K562 (cell line): ENCODE results near the gene TAX1BP1. TPM values are rescaled to one million over a fixed set of nuclear protein-coding genes. Genes with fewer than 3 reads are reported as not detected.

ENCODE experiments used
- ATAC-seq: fragments of 200-7000 bp; cut with Tn5 transposase; 3 replicates; pipeline ENCODE4 v1.9.1; 2020; ENCODE audit warnings: moderate library complexity
- BruUV-seq: library from RNA; stranded (reverse); fragments of 400-500 nt; replicated peaks from 2 replicates; lab custom pipeline; 2021; lab: Mats Ljungman, UMichigan
- CTCF ChIA-PET: fragments of 300-600 bp; formaldehyde crosslinking; extraction: SDS; loops from one replicate; lab custom pipeline; 2021; ENCODE audit warnings: low intra/inter-chr PET ratio; lab: Yijun Ruan, JAX
- POLR2A ChIA-PET: fragments of 300-600, 350-650 bp; sonication (Branson Sonifier 250); formaldehyde crosslinking; extraction: SDS; loops from one replicate; lab custom pipeline; 2021; ENCODE audit warnings: antibody characterized with exemption, inconsistent platforms; lab: Yijun Ruan, JAX
- DNase-seq, 4 experiments: peaks; one replicate each; pipeline versions ENCODE4 v3.0.0 to v3.0.0-alpha.2; 2011 to 2018; ENCODE audit warnings: low spot score in 3 of 4, mixed read lengths in 3 of 4; ENCODE audit errors: extremely low read depth in 1 of 4
- FAIRE-seq: peaks from 2 replicates; lab custom pipeline; 2011; peaks lifted over from hg19 to GRCh38; lab: Jason Lieb, UNC
- H2AFZ ChIP-seq: 2 replicates; pipeline ENCODE4 v1.6.0; 2011; ENCODE audit warnings: low read depth, low read length, control low read depth, inconsistent platforms
- H3K27ac ChIP-seq: fragments of 200-600 bp; 3 replicates; pipeline ENCODE4 v1.8.0; 2011; ENCODE audit warnings: low read depth, mild to moderate bottlenecking, control low read depth, inconsistent platforms, low read length, moderate library complexity, mixed read lengths; ENCODE audit errors: extremely low read depth
- H3K27me3 ChIP-seq, 2 experiments: fragments of 300-600 bp in 1 of 2; 2 replicates in 1 of 2; 3 replicates in 1 of 2; pipeline versions ENCODE4 v1.6.0 to v1.8.0; 2011; ENCODE audit warnings: inconsistent platforms in 2 of 2, low read length in 2 of 2, mild to moderate bottlenecking in 1 of 2, mixed read lengths in 1 of 2, moderate library complexity in 1 of 2; ENCODE audit not compliant: control insufficient read depth in 2 of 2, insufficient read depth in 2 of 2
- H3K36me3 ChIP-seq: fragments of 300-600 bp; 3 replicates; pipeline ENCODE4 v1.8.0; 2011; ENCODE audit warnings: mild to moderate bottlenecking, low read length, inconsistent platforms; ENCODE audit not compliant: control insufficient read depth, insufficient read depth
- H3K4me1 ChIP-seq, 2 experiments: fragments of 200-600 bp in 1 of 2; replicated peaks in 1 of 2; 2 replicates in 1 of 2; 3 replicates in 1 of 2; pipeline versions ENCODE4 v1.5.1 to v1.8.0; 2011; ENCODE audit warnings: inconsistent platforms in 2 of 2, low read length in 2 of 2, mild to moderate bottlenecking in 1 of 2, mixed read lengths in 1 of 2, moderate library complexity in 1 of 2; ENCODE audit not compliant: control insufficient read depth in 2 of 2, insufficient read depth in 2 of 2
- H3K4me2 ChIP-seq: 2 replicates; pipeline ENCODE4 v1.6.1; 2011; ENCODE audit warnings: low read length, control low read depth, inconsistent platforms, mixed read lengths; ENCODE audit not compliant: insufficient read depth
- H3K4me3 ChIP-seq: fragments of 200-600 bp; sonication (generic), shearing (Covaris generic); 2 replicates; pipeline ENCODE4 v1.5.1; 2016; ENCODE audit warnings: control low read depth, inconsistent platforms
- H3K79me2 ChIP-seq: fragments of 200-600 bp; 3 replicates; pipeline ENCODE4 v1.8.0; 2011; ENCODE audit warnings: low read length, inconsistent platforms; ENCODE audit not compliant: control insufficient read depth, insufficient read depth
- H3K9ac ChIP-seq, 2 experiments: 2 replicates each; pipeline versions ENCODE4 v1.6.0 to v1.6.1; 2011; ENCODE audit warnings: low read depth in 2 of 2, low read length in 2 of 2, control low read depth in 1 of 2, inconsistent platforms in 1 of 2, mild to moderate bottlenecking in 1 of 2, mixed read lengths in 1 of 2; ENCODE audit not compliant: insufficient read depth in 1 of 2
- H3K9me1 ChIP-seq: one replicate; pipeline ENCODE4 v1.6.0; 2011; ENCODE audit warnings: inconsistent platforms, mild to moderate bottlenecking, low read length, moderate library complexity; ENCODE audit not compliant: control insufficient read depth, insufficient read depth
- H3K9me3 ChIP-seq: replicated peaks from 2 replicates; pipeline ENCODE4 v1.5.1; 2011; ENCODE audit warnings: low read depth, low read length, inconsistent platforms; ENCODE audit not compliant: control insufficient read depth, insufficient read depth
- H4K20me1 ChIP-seq: replicated peaks from 2 replicates; pipeline ENCODE4 v1.6.1; 2011; ENCODE audit warnings: low read length, inconsistent platforms, mixed read lengths; ENCODE audit not compliant: control insufficient read depth, insufficient read depth
- C11orf30 ChIP-seq: fragments of 450-650 bp; IDR thresholded peaks from 2 replicates; pipeline ENCODE4 v1.6.1; 2016; ENCODE audit warnings: low read depth, mild to moderate bottlenecking
- ELF2 ChIP-seq: fragments of 250-450 bp; sonication (Bioruptor Pico); IDR thresholded peaks from 2 replicates; pipeline ENCODE4 v1.5.0; 2021; ENCODE audit warnings: mild to moderate bottlenecking
- FOXM1 ChIP-seq, 2 experiments: fragments of 450-650 bp in 1 of 2; sonication (generic) in 1 of 2; formaldehyde crosslinking in 1 of 2; IDR thresholded peaks; 2 replicates each; pipeline versions ENCODE4 v1.6.1 to v1.9.0; 2017 to 2022; ENCODE audit warnings: low read depth in 2 of 2, mild to moderate bottlenecking in 2 of 2, missing genetic modification reagents in 1 of 2, moderate library complexity in 1 of 2
- MAFF ChIP-seq: IDR thresholded peaks from 2 replicates; pipeline ENCODE4 v1.6.1; 2012; ENCODE audit warnings: low read length, improper control_type of control experiment
- XRCC3 ChIP-seq: fragments of 450-650 bp; IDR thresholded peaks from 2 replicates; pipeline ENCODE4 v1.6.1; 2017; ENCODE audit warnings: mild to moderate bottlenecking, moderate library complexity
- XRCC5 ChIP-seq: fragments of 200-400 bp; formaldehyde crosslinking; IDR thresholded peaks from 2 replicates; pipeline ENCODE4 v1.6.1; 2017; ENCODE audit warnings: low read depth, mild to moderate bottlenecking, low read length
- ZNF316 ChIP-seq: fragments of 450-650 bp; IDR thresholded peaks from 2 replicates; pipeline ENCODE4 v1.6.1; 2016
- WGBS: fragments of 100-300 bp; shearing (Covaris generic); methylation state at CpG from one replicate; pipeline ENCODE4 v1.1.6; 2016; ENCODE audit warnings: low coverage, mixed read lengths; ENCODE audit not compliant: insufficient coverage; ENCODE audit errors: missing lambda C conversion rate; 5-methylcytosine and 5-hydroxymethylcytosine counted together
- in situ Hi-C: fragments of 300-500 bp; cut with MboI; formaldehyde crosslinking; loops from 4 replicates; pipeline ENCODE4 v1.15.0; 2018; ENCODE audit warnings: inconsistent platforms, mixed read lengths
- intact Hi-C: fragments of 100-400 bp; cut with micrococcal nuclease; formaldehyde crosslinking; loops from 2 replicates; pipeline ENCODE4 v1.14.2; 2022
- polyA plus RNA-seq, 8 experiments: library from polyadenylated mRNA; depleted of rRNA in 4 of 8; stranded (reverse) in 5 of 8; unstranded in 3 of 8; fragments of >200 nt; fragmentation: Nextera tagmentation in 2 of 8; fragmentation: Illumina TruSeq in 1 of 8; extraction: Ambion mirVana in 2 of 8; extraction: Trizol in 1 of 8; gene quantifications; 2 replicates each; pipeline versions ENCODE4 v1.2.1 to v1.2.3, GENCODE V29; 2011 to 2014; ENCODE audit warnings: inconsistent platforms in 1 of 8, missing spikeins in 1 of 8
- total RNA-seq, 7 experiments: library from RNA; depleted of rRNA in 6 of 7; stranded (reverse); fragments of >200 nt in 6 of 7; fragmentation: Illumina TruSeq in 2 of 7; extraction: Trizol in 2 of 7; gene quantifications; 2 replicates each; pipeline versions ENCODE4 v1.2.1 to v1.2.3, GENCODE V29; 2011 to 2021; ENCODE audit warnings: low replicate concordance in 1 of 7
- TF ChIP-seq, protein P1 (sequence below): fragments of 450-650 bp; IDR thresholded peaks from 2 replicates; pipeline ENCODE4 v1.7.1; 2018; ENCODE audit warnings: mild to moderate bottlenecking, low read depth; ENCODE audit not compliant: partially characterized antibody
- TF ChIP-seq, protein P2 (sequence below): sonication (generic); formaldehyde crosslinking; IDR thresholded peaks from 2 replicates; pipeline ENCODE4 v1.8.0; 2023; ENCODE audit warnings: mild to moderate bottlenecking, missing genetic modification reagents
- TF ChIP-seq, protein P3 (sequence below): fragments of 450-650 bp; formaldehyde crosslinking; IDR thresholded peaks from 2 replicates; pipeline ENCODE4 v1.4.0; 2020; ENCODE audit warnings: mild to moderate bottlenecking

TAX1BP1 gene
- total and polyA plus RNA-seq, 9 of the 15 experiments (the other 6 are each of a cell fraction or from before 2014, with no cell fraction given): 49.0 to 119 (median 75.9) TPM

DNA sequence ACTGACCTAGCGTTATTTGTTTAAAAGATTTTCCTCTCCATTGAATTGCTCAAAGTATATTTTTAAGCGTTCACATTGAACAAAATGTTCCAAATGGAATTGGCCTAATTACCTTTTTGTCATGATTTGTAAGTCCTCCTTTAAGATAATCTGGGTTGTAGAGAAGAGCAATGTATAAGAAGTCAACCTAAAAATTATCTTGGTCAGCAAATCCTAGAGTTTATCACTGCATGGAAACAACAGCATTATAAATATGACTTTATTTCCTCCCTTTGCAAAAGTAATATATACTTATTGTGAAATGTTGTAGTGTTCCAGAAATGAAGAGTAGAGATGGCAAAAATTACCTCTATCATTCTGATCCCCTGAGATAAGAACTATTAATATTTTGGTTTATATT, 59.2 kb downstream of the TAX1BP1 start:
- POLR2A ChIA-PET: no interaction called here
- H3K4me3 ChIP-seq: no peak overlapping the region
- in situ Hi-C loops: no loop called here
- H3K9me3 ChIP-seq: no peaks in the 10 kb centered on the region
- CTCF ChIA-PET: no interaction called here
- no peaks in the 10 kb centered on the region for H3K9me1 ChIP-seq
- BruUV-seq: no TSS peak
- no peak overlapping the region for H3K27ac ChIP-seq
- FAIRE-seq: no peak
- intact Hi-C loops: no loop called here
- H3K4me1 ChIP-seq: no peaks in the 10 kb centered on the region
- H3K36me3 ChIP-seq: peaks cover 18% of the 10 kb centered on the region; the same call in 2 of the 3 replicates
- H3K4me2 ChIP-seq: no peak overlapping the region
- TF ChIP-seq XRCC3 (no peak), C11orf30 (0 out of 2 replicates have a peak, but pooled peaks have one; percentile 10), XRCC5 (no peak), ZNF316 (peak; percentile 57; the same call in 1 of the 2 replicates), FOXM1 (IDR thresholded peaks at IDR 0.05; ENCODE audit: low read depth) (no peak), FOXM1 (CRISPR knock-in tag; IDR thresholded peaks at IDR 0.05; ENCODE audit: low read depth) (no peak), MAFF (peak; percentile 16; the same call in 1 of the 2 replicates), ELF2 (CRISPR knock-in tag) (no peak)
- TF ChIP-seq, protein P1, sequence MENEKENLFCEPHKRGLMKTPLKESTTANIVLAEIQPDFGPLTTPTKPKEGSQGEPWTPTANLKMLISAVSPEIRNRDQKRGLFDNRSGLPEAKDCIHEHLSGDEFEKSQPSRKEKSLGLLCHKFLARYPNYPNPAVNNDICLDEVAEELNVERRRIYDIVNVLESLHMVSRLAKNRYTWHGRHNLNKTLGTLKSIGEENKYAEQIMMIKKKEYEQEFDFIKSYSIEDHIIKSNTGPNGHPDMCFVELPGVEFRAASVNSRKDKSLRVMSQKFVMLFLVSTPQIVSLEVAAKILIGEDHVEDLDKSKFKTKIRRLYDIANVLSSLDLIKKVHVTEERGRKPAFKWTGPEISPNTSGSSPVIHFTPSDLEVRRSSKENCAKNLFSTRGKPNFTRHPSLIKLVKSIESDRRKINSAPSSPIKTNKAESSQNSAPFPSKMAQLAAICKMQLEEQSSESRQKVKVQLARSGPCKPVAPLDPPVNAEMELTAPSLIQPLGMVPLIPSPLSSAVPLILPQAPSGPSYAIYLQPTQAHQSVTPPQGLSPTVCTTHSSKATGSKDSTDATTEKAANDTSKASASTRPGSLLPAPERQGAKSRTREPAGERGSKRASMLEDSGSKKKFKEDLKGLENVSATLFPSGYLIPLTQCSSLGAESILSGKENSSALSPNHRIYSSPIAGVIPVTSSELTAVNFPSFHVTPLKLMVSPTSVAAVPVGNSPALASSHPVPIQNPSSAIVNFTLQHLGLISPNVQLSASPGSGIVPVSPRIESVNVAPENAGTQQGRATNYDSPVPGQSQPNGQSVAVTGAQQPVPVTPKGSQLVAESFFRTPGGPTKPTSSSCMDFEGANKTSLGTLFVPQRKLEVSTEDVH: no peak
- TF ChIP-seq, protein P2, sequence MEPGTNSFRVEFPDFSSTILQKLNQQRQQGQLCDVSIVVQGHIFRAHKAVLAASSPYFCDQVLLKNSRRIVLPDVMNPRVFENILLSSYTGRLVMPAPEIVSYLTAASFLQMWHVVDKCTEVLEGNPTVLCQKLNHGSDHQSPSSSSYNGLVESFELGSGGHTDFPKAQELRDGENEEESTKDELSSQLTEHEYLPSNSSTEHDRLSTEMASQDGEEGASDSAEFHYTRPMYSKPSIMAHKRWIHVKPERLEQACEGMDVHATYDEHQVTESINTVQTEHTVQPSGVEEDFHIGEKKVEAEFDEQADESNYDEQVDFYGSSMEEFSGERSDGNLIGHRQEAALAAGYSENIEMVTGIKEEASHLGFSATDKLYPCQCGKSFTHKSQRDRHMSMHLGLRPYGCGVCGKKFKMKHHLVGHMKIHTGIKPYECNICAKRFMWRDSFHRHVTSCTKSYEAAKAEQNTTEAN: no peak
- TF ChIP-seq, protein P3, sequence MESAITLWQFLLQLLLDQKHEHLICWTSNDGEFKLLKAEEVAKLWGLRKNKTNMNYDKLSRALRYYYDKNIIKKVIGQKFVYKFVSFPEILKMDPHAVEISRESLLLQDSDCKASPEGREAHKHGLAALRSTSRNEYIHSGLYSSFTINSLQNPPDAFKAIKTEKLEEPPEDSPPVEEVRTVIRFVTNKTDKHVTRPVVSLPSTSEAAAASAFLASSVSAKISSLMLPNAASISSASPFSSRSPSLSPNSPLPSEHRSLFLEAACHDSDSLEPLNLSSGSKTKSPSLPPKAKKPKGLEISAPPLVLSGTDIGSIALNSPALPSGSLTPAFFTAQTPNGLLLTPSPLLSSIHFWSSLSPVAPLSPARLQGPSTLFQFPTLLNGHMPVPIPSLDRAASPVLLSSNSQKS (CRISPR knock-in tag): no peak
- TF ChIP-seq, all 486 proteins: peak for 3
- 98% methylated on average over 2 of the region's 2 CpGs for WGBS
- DNase-seq (no peak), ATAC-seq (no peak)
- H2AFZ ChIP-seq: no peak overlapping the region
- no peaks in the 10 kb centered on the region for H3K79me2 ChIP-seq
- H4K20me1 ChIP-seq: no peaks in the 10 kb centered on the region
- H3K9ac ChIP-seq: no peak overlapping the region
- H3K27me3 ChIP-seq: no peaks in the 10 kb centered on the region
